Head of caudate nucleus (tissue), 42 donors: Measurements from ENCODE around the gene SHROOM2.
"Not testable (repeated sequence)": the region's sequence is repeated elsewhere in the genome, so short reads cannot be mapped to it uniquely, and the experiment has no call there.

Source experiments
- DNase-seq, 42 donors: peaks; one replicate each; pipeline versions ENCODE4 v3.0.0 to v3.0.0-alpha.2; 2020 to 2021; ENCODE audit warnings: mixed read lengths in 7 of 42
- intact Hi-C: fragments of 100-400 bp; cut with DNase I; formaldehyde crosslinking; loops from one replicate; pipeline ENCODE4 v1.15.0; 2022

SHROOM2 gene

DNA sequence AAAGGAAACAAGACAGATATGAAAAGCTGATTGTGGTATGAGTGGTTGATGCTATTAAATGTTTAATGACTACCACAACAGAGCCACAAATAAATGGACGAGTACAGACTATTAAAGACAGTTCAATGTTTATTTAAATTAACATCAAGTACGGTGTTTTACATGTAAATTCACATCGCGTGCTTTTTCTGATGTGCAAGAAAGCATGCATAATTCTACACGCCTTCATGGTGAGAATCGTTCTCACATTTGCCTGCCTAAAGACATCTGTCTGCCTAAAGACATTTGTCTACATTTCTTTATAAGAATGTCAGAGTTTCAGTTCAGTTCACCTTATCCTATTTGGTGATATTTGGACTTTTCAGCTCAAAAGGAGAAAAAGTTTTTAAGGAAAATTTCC, 13.3 kb upstream of the SHROOM2 start:
- no peak for DNase-seq
- intact Hi-C loops = no loop called here

- intact Hi-C loops = no loop called here
Observed at GRCh38 chrX:9775930-9776329, 10.3 kb upstream of the SHROOM2 start.

GRCh38 chrX:9781941-9782340, 4.3 kb upstream of the SHROOM2 start:
- DNase-seq = peak in 2 of 42 donors; percentile 3 to 18
- intact Hi-C loops = no loop called here

More at GRCh38 chrX:9775930-9776329, 10.3 kb upstream of the SHROOM2 start:
- DNase-seq = no peak

DNA sequence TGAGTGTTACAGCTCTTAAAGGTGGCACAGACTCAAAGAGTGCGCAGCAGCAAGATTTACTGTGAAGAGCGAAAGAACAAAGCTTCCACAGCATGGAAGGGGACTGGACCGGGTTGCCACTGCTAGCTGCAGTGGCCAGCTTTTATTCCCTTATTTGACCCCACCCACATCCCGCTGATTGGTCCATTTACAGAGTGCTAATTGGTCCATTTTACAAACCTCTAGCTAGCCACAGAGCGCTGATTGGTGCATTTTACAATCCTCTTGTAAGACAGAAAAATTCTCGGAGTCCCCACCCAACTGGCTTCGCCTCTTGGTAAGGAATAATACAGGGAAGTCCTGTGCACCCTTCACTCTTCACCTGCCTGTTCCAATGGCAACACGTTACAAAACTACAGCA, 1.9 kb upstream of the SHROOM2 start:
- intact Hi-C loops = no loop called here
- DNase-seq = no peak

DNA sequence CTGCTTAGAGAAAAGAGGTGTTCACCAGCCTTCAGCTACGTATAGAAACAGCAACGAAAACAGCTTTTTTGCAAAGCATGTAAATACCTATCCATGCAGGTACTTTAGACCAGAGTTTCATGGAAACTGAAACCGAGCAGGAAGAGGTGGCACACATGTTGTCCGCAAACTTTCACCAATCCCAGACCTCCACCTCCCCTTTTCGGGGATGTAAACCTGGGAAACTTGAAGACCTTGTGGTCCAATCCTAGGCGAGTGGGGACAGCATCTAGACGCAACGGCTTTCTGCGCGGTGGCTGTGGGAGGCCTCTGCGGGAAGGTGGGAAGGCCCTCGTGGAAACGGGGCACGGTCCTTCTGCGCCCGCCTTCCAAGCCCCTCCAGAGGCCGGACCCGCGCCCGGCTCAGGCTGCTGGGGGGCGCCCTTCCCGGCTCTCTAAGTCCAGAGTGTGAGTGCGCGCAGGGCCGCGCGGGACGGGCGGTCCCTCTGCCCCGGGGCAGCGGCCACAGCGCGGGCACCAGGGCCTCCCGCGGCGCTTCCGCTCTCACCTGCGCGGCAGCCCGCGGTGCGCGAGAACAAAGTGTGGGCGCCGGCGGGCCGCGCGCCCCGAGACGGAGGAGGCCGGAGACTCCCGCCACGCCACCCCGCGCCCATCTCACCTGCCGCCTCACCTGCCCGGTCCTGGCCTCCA, 830 bp upstream of the SHROOM2 start:
- intact Hi-C loops = no loop called here
- peak in 2 of 42 donors; percentile 12 to 24 for DNase-seq

- intact Hi-C loops = no loop called here
- DNase-seq = peak in 1 of 42 donors; percentile 24
Observed at GRCh38 chrX:9786798-9787635, 788 bp downstream of the SHROOM2 start.

GRCh38 chrX:9788911-9789310, 2.7 kb downstream of the SHROOM2 start:
- intact Hi-C loops = no loop called here
- no peak for DNase-seq

- intact Hi-C loops = no loop called here
- DNase-seq = no peak
Observed at GRCh38 chrX:9789555-9789954, 3.3 kb downstream of the SHROOM2 start.

DNA sequence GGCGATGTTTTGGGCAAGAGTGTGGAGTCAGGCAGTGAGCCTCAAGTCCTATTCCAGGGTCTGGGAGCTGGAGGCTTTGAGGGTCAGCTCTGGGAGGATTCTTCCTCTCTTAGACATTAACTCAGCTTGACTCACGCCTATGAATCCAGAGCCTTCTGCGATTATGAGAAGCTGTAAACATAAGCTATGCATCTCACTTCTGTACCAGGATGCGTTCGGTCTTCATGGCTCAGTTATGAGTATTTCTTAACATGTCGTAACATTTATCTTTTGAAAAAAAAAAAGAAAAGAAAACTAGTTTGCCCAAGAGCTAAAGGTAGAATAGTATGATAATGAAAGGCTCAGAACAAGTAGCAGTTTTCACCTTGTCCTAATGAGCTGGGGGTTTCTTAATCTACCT, 4.6 kb downstream of the SHROOM2 start:
- intact Hi-C loops = no loop called here
- DNase-seq = no peak

DNA sequence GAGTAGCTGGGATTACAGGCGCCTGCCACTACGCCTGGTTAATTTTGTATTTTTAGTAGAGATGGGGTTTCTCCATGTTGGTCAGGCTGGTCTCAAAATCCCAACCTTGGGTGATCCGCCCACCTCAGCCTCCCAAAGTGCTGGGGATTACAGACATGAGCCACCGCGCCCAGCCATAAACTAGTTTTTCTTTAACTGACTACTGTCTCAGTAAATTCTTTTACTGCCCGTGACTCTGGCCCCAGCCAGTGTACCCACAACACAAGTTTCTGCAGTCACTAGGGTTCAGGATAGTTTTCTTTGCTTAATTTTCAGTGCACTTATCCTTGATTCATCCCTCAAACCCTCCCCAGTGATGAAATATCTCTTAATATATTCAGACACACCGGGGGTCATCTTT, 8.3 kb downstream of the SHROOM2 start:
- intact Hi-C loops = no loop called here
- DNase-seq = no peak

- DNase-seq = peak in 8 of 42 donors; percentile 16 to 45 (median 28)
- intact Hi-C loops = no loop called here
Observed at GRCh38 chrX:9797384-9798360, 11.4 kb downstream of the SHROOM2 start.

DNA sequence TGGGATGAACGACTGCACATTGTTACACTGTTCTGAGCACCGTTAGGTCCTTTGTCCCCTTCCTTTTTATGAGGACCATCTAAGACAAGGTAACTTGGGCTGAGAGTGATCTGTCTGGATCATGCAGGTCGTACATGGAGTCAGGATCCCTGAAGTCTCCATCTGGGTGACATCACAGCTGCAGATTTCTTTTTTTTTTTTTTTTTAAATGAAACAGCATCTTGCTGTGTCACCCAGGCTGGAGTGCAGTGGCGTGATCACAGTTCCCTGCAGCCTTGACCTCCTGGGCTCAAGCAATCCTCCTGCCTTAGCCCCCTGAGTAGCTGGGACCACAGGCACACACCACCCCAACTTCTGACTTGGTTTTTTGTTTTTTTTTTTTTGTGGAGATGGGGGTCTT, 16.5 kb downstream of the SHROOM2 start:
- intact Hi-C loops = no loop called here
- DNase-seq = no peak

GRCh38 chrX:9804444-9804843, 18.2 kb downstream of the SHROOM2 start:
- no peak for DNase-seq
- intact Hi-C loops = no loop called here

GRCh38 chrX:9805956-9806355, 19.7 kb downstream of the SHROOM2 start:
- intact Hi-C loops = no loop called here
- DNase-seq = no peak

- DNase-seq = no peak
- intact Hi-C loops = no loop called here
Observed at GRCh38 chrX:9807355-9808182, 21.3 kb downstream of the SHROOM2 start.

GRCh38 chrX:9809876-9810275, 23.6 kb downstream of the SHROOM2 start:
- intact Hi-C loops, DNase-seq: not testable (repeated sequence)

DNA sequence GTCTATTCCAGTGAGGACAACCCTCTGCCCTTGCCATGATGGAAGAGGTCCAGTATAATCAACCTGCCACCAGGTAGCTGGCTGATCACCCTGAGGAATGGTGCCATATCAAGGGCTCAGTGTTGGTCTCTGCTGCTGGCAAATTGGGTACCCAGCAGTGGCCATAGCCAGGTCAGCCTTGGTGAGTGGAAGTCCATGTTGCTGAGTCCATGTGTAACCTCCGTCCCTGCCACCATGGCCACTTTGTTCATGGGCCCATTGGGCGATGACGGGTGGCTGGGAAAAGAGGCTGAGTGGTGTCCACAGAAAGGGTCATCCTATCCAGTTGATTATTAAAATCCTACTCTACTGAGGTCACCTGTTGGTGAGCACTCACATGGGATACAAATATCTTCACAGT, 24.9 kb downstream of the SHROOM2 start:
- intact Hi-C loops, DNase-seq: not testable (repeated sequence)

DNA sequence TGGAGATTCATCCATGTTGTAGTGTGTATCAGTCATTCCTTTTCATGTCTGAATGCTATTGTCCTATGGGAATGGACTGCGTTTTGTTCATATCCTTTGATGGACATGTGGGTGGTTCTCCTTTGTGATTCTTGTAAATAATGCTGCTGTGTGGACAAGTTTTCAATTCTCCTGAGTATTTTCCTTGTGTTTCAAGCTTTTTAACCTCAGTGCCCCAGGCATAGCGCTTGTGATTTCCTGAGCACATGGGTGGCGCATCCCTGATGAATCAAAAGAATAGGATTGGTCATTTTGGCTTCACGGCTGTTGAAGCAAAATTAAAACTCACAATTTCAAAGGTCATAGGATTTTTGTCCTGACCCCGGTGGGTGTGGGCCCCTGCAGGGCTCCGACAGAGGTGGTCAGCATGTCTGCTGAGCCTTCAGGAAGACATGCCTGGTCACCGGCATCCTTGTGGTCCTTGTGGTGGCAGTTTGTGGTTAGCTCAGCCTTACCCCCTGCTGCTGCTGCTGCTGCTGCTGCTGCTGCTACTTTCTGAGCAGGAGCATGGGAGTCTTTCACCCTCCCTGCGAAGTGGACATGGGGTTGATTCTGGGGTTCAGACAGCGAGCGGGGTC, 30.0 kb downstream of the SHROOM2 start:
- intact Hi-C loops = no loop called here
- no peak for DNase-seq
